Smooth muscle cell (in vitro differentiated cells): ENCODE measurements around the gene CASP4. TPM values are rescaled to one million over a fixed set of nuclear protein-coding genes. Genes with fewer than 3 reads are reported as not detected.

Experiments
- DNase-seq: peaks from one replicate; lab custom pipeline; 2025; ENCODE audit not compliant: unreplicated experiment; lab: John Stamatoyannopoulos, UW
- H2AFZ ChIP-seq: fragments of 200-600 bp; sonication (generic); 2 replicates; pipeline ENCODE4 v1.6.0; 2016; ENCODE audit warnings: antibody characterized with exemption, low read depth, mild to moderate bottlenecking
- H3F3A ChIP-seq: fragments of 200-600 bp; sonication (generic); 2 replicates; pipeline ENCODE4 v1.6.0; 2017; ENCODE audit warnings: antibody characterized with exemption, low read depth
- H3K27ac ChIP-seq: fragments of 200-600 bp; sonication (generic); 2 replicates; pipeline ENCODE4 v1.5.1; 2016; ENCODE audit warnings: low read depth, mild to moderate bottlenecking
- H3K27me3 ChIP-seq: fragments of 200-600 bp; sonication (generic); 2 replicates; pipeline ENCODE4 v1.6.1; 2016; ENCODE audit warnings: low read depth, mild to moderate bottlenecking
- H3K36me3 ChIP-seq: fragments of 200-600 bp; sonication (generic); 2 replicates; pipeline ENCODE4 v1.5.1; 2016; ENCODE audit warnings: low read depth
- H3K4me1 ChIP-seq: fragments of 200-600 bp; sonication (generic); 2 replicates; pipeline ENCODE4 v1.5.1; 2016; ENCODE audit warnings: low read depth
- H3K4me2 ChIP-seq: fragments of 200-600 bp; sonication (generic); 2 replicates; pipeline ENCODE4 v1.6.0; 2016; ENCODE audit warnings: mild to moderate bottlenecking
- H3K4me3 ChIP-seq: fragments of 200-600 bp; sonication (generic); 2 replicates; pipeline ENCODE4 v1.5.1; 2016; ENCODE audit warnings: mild to moderate bottlenecking
- H3K79me2 ChIP-seq: fragments of 200-600 bp; sonication (generic); 2 replicates; pipeline ENCODE4 v1.6.0; 2016; ENCODE audit warnings: low read depth, mild to moderate bottlenecking
- H3K9ac ChIP-seq: fragments of 200-600 bp; sonication (generic); 2 replicates; pipeline ENCODE4 v1.6.0; 2016; ENCODE audit warnings: low read depth
- H3K9me3 ChIP-seq: fragments of 200-600 bp; sonication (generic); replicated peaks from 2 replicates; pipeline ENCODE4 v1.5.1; 2016; ENCODE audit warnings: low read depth
- H4K20me1 ChIP-seq: fragments of 200-600 bp; sonication (generic); 2 replicates; pipeline ENCODE4 v1.6.0; 2016; ENCODE audit warnings: low read depth
- CTCF ChIP-seq: fragments of 200-600 bp; sonication (generic); IDR thresholded peaks from 2 replicates; pipeline ENCODE4 v1.5.1; 2017; ENCODE audit warnings: borderline replicate concordance, mild to moderate bottlenecking, antibody characterized with exemption; ENCODE audit not compliant: insufficient read depth, poor library complexity, severe bottlenecking
- WGBS: methylation state at CpG from one replicate; pipeline ENCODE4 v1.1.7; 2016; ENCODE audit warnings: low lambda C conversion rate; 5-methylcytosine and 5-hydroxymethylcytosine counted together
- polyA plus RNA-seq: library from polyadenylated mRNA; unstranded; fragments of >200 nt; fragmentation: Nextera tagmentation; extraction: Ambion mirVana; gene quantifications from 2 replicates; pipeline ENCODE4 v1.2.1, GENCODE V29; 2016
- total RNA-seq: library from RNA; depleted of rRNA; stranded (reverse); fragments of >200 nt; gene quantifications from 2 replicates; pipeline ENCODE4 v1.2.3, GENCODE V29; 2014

CASP4 gene
- total and polyA plus RNA-seq, 2 experiments from 2014 or later, result 8.8 to 36.3 TPM

GRCh38 chr11:104997288-104997687, 28.9 kb upstream of the CASP4 start:
- no peak for DNase-seq
- TF ChIP-seq CTCF, result no peak
- no peaks in the 10 kb centered on the region for H3K4me1 ChIP-seq
- H3K4me3 ChIP-seq, result no peak overlapping the region
- WGBS, result 76% methylated on average over 6 of the region's 6 CpGs
- H4K20me1 ChIP-seq, result no peaks in the 10 kb centered on the region
- H3K79me2 ChIP-seq, result no peaks in the 10 kb centered on the region
- H3F3A ChIP-seq, result no peaks in the 10 kb centered on the region
- no peak overlapping the region for H3K4me2 ChIP-seq
- H3K27me3 ChIP-seq, result no peaks in the 10 kb centered on the region
- no peaks in the 10 kb centered on the region for H3K9me3 ChIP-seq
- no peak overlapping the region for H2AFZ ChIP-seq
- no peak overlapping the region for H3K9ac ChIP-seq
- no peaks in the 10 kb centered on the region for H3K36me3 ChIP-seq
- no peak overlapping the region for H3K27ac ChIP-seq

- no peak for TF ChIP-seq CTCF
- WGBS, result 91% methylated on average over 2 of the region's 2 CpGs
- H3K4me2 ChIP-seq, result no peak overlapping the region
- no peaks in the 10 kb centered on the region for H3K4me1 ChIP-seq
- H3K9ac ChIP-seq, result no peak overlapping the region
- H3K79me2 ChIP-seq, result no peaks in the 10 kb centered on the region
- no peaks in the 10 kb centered on the region for H4K20me1 ChIP-seq
- H3K36me3 ChIP-seq, result no peaks in the 10 kb centered on the region
- no peaks in the 10 kb centered on the region for H3F3A ChIP-seq
- H2AFZ ChIP-seq, result no peak overlapping the region
- no peak overlapping the region for H3K4me3 ChIP-seq
- no peaks in the 10 kb centered on the region for H3K27me3 ChIP-seq
- no peaks in the 10 kb centered on the region for H3K9me3 ChIP-seq
- no peak for DNase-seq
- no peak overlapping the region for H3K27ac ChIP-seq
Measured at GRCh38 chr11:104995001-104995408, 26.6 kb upstream of the CASP4 start.

GRCh38 chr11:104992781-104993180, 24.4 kb upstream of the CASP4 start:
- Histone ChIP-seq H3K9me3 (no peaks in the 10 kb centered on the region), H3K27ac (no peak overlapping the region), H2AFZ (no peak overlapping the region), H3K27me3 (no peaks in the 10 kb centered on the region), H4K20me1 (no peaks in the 10 kb centered on the region), H3K79me2 (no peaks in the 10 kb centered on the region), H3K4me1 (no peaks in the 10 kb centered on the region), H3K4me3 (no peak overlapping the region), H3F3A (no peaks in the 10 kb centered on the region), H3K36me3 (no peaks in the 10 kb centered on the region), H3K4me2 (no peak overlapping the region), H3K9ac (no peak overlapping the region)
- no peak for TF ChIP-seq CTCF
- DNase-seq, result no peak
- WGBS, result 90% methylated on average over 1 of the region's 1 CpG

GRCh38 chr11:104991994-104992393, 23.6 kb upstream of the CASP4 start:
- DNase-seq, result no peak
- Histone ChIP-seq H3K4me2 (no peak overlapping the region), H3K36me3 (no peaks in the 10 kb centered on the region), H2AFZ (no peak overlapping the region), H3F3A (no peaks in the 10 kb centered on the region), H3K27me3 (no peaks in the 10 kb centered on the region), H3K27ac (no peak overlapping the region), H3K9me3 (no peaks in the 10 kb centered on the region), H4K20me1 (no peaks in the 10 kb centered on the region), H3K4me3 (no peak overlapping the region), H3K4me1 (no peaks in the 10 kb centered on the region), H3K9ac (no peak overlapping the region), H3K79me2 (no peaks in the 10 kb centered on the region)
- TF ChIP-seq CTCF, result no peak
- 90% methylated on average over 4 of the region's 4 CpGs for WGBS
